Endothelial cell of hepatic sinusoid (primary cell): ENCODE data around the gene NGFR.

Experiments used
- in situ Hi-C: cut with HindIII; loops from 2 replicates; pipeline ENCODE4 v1.10.0; 2017; ENCODE audit warnings: low sequenced_read_pairs

Gene NGFR

DNA sequence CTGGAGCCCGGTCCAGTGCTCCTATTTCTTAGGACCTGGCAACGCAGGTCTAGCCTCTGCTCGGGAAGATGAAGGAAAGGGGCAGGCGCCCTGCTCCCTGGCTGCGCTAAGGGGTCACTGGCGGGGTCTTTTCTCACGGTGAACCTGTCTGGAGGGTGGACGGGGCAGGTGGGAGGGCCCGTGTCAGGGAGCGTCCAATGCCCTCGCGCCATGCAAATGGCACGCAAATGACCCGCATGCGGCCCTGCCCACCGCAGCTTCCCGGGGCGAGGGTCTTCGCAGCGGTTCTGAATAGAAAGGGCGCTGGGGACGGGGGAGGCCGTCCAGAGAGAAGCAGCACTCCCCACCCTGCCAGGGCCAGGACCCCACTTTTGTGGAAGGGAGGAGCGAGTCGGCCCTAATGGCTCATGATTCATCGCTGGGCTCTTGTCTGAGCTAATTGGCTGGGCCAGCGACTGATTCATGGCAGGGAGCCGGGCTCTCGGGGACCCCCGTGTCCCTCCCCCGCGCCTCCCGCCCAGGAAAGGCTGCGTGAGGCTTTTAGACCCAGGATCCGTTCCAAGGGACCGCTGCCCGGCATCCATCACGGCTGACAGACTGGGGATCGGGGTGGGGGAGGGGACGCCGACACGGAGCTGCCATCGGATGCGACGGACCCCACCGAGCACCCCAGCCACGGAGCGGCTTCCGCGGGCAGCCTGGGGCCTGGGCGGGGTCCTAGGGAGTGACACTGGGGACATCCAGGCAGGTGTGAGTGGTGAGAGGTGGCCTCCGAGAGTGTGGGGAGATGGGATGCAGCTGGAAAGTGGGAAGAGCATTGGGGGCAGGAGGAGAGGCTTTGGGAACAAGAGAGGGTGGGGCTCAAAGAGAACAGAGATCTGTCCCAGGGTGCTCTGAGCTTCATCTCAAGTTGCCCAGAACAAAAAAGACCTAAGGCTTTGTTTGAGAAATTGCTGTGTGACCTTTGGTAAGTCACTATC lies 25.0 kb upstream of the NGFR start:
- in situ Hi-C loops, result no loop called here

GRCh38 chr17:49471089-49471683 lies 23.9 kb upstream of the NGFR start:
- in situ Hi-C loops, result no loop called here

- in situ Hi-C loops, result no loop called here
Measured at GRCh38 chr17:49471769-49472168, 23.3 kb upstream of the NGFR start.

- in situ Hi-C loops, result no loop called here
Measured at GRCh38 chr17:49472527-49472926, 22.6 kb upstream of the NGFR start.

DNA sequence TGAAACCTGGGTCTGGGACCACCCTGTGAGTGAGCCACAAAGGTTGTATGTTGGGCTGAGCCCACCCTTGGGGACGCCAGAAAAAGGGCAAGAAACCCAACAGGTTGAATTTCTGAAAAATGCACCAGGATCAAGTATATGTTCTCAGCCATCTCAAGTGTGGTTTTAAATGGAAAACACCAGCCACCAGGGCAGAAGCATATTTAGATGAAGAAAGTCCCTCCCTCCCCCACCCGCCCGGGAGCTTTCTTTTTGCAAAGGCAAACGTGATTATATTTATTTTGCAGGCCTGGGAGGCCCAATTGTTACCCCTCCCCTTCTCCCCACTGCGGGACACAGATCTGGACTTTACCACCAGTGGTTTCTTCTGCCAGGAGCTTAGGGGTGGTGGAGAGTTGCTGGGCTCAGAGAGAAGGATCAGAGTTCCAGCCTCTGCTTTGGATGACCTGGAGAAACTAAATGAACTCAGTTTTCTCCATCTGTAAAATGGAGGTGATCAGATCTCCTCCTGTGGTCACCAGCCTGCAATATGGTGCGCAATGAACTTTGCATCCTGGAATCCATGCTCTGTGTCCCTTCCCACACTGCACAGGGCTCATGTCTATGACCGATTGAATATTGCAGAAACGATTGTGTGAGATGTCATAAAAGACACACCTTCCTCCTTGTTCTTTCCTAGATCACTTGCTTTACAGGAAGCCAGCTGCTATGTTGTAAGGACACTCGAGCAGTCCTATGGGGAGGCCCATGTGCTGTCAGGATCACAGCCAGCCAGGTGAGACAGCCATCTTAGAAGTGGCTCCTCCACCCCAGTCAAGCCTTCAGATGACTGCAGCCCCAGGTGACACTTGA lies 21.0 kb upstream of the NGFR start:
- in situ Hi-C loops, result no loop called here

- in situ Hi-C loops, result loop anchor here (5.0 kb wide), 1 partner anchor 40 kb away; no protein-coding TSS in a partner anchor
Measured at GRCh38 chr17:49477709-49478108, 17.4 kb upstream of the NGFR start.

GRCh38 chr17:49480836-49481615 lies 14.1 kb upstream of the NGFR start:
- in situ Hi-C loops, result no loop called here

GRCh38 chr17:49482144-49482817 lies 12.8 kb upstream of the NGFR start:
- in situ Hi-C loops, result no loop called here

DNA sequence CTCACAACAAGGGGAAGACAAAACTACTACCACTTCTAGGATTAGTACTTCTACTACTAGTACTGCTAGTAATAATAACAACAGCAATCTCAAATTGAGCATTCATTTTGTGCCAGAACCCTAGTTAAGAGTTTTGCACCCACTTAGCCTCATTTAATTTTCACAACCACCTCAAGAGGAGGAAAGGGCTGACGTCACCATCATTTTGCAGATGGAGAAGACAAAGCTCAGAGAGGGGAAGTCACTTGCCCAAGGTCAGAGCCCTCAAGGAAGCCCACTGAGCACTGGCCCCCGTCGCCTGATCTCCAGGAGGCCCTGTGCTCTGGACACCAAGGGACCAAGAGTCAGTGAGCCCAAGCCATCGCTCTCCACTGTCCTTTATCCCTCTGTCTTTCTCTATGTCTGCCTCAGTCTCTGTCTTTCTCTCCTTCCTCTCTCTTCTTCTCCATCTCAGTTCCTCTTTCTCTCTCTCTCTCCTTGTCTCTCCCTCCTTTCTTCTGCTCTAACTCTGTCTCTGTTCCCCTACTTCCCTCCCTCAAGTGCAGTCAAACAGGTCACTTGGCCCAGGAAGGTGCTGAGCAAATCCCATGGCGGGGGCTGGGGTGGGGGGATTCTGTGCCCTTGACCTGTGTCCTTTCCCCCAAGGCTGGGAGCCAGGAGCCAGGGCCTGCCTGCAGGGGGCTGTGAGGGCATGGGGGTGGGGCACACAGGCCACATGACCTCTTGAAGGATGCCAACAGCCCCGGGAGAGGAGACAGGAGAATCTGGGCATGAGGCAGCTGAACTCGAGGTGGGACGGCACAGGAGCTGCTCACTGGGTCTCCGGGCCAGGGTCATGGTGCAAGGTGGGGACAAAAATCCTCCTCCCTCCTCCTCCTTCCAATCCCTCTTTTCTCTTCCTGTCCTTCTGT lies 11.2 kb upstream of the NGFR start:
- in situ Hi-C loops, result no loop called here

DNA sequence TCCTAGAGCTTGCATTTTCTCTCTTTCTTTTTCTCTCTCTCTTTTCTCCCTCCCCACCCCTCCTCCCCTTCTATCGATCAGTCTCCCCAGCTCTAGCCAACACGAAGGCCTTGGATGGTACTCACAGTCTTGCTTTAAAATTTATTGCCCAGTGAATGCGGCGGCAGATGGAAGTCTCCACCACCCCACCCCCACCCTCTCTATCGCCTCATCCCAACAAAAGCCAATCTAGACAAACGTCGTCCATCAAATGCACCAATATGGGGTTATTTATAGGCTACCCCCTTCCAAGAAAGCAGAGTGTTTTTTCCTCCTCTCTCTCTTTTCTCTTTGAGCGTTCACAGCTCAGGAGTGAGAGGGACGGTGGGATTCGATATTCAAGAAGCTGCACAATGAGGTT lies 10.5 kb upstream of the NGFR start:
- in situ Hi-C loops, result no loop called here

DNA sequence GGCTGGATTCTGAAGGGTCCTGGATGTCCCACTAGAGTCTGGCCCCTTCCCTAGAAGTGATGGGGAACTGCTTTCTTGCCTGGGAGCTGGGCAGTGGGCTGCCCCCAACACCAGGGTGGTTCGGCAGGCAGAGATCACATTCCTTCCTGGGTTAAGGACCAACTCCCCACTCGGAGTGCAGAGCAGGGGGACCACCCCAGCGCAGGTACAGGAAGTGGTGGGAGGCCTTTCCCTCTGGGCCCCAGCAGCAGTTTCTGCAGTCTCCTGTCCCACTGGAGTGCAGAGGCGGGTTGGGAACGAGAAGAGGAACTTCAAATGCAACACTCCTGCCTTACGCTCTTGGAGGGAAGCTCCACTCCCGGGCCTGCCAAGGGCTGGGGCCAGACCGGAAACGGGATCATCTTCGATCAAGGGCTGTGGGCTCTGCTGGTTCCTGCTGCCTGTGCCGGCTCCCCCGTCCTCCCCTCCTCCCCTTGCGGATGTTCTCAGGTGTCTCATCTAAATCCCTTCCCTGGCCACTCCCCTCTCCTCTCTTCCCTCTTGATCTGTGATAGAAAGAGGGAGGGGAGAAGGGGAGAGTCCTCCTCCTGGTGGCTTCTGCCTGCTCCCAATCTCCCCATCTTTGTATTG lies 9.0 kb upstream of the NGFR start:
- in situ Hi-C loops, result no loop called here

DNA sequence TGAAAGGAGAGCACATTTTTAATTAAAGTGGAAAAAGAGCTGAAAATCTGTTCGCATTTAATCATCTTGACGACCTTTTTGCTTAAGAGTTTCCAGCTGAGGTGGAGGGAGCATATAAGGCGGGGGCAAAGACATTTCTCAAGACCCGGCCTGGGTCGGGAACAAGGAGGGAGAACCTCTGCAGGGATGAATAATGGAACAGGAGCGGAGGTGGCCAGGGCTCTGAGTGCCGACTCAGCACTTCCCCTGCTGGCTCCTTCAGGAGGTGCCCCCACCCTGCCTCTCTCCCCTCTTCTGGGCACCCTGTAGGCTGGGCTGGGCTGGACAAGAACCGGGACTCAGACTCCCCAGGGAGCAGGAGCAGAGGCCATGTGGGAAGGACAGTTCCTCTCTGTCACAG lies 7.9 kb upstream of the NGFR start:
- in situ Hi-C loops, result no loop called here

- in situ Hi-C loops, result no loop called here
Measured at GRCh38 chr17:49488612-49489011, 6.5 kb upstream of the NGFR start.

DNA sequence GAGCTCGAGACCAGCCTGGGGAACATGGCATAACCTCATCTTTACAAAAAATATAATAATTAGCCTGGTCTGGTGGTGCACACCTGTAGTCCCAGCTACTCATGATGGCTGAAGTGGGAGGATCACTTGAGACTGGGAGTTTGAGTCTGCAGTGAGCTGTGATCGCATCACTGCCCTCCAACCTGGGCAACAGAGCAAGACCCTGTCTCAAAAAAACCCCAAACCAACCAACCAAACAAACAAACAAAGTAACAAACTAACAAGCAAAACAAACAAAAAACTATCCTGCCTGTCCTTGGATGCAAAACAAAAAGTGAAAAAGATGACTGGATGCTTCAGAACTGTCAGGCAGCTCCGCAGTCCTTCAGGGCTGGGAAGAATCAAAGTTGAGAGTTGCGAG lies 5.7 kb upstream of the NGFR start:
- in situ Hi-C loops, result no loop called here

DNA sequence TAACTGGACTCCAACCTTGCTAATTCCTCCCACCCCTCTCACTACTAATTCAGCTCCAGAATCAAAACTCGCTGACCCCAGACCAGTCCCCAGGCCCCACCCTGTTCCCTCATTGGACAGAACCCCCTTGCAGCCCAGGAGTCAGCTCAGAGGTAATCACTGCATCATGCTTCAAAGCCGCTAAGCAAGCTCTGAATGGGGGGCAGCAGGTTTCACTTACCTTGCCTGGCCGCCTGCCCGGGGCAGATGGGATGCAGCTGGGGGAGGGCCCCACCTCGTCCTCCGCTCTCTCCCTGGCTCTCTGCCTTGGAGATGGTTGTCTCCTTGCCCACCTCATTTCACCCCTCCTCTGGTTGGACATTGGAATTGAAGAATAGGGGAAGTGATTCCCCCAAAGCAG lies 4.8 kb upstream of the NGFR start:
- in situ Hi-C loops, result no loop called here

DNA sequence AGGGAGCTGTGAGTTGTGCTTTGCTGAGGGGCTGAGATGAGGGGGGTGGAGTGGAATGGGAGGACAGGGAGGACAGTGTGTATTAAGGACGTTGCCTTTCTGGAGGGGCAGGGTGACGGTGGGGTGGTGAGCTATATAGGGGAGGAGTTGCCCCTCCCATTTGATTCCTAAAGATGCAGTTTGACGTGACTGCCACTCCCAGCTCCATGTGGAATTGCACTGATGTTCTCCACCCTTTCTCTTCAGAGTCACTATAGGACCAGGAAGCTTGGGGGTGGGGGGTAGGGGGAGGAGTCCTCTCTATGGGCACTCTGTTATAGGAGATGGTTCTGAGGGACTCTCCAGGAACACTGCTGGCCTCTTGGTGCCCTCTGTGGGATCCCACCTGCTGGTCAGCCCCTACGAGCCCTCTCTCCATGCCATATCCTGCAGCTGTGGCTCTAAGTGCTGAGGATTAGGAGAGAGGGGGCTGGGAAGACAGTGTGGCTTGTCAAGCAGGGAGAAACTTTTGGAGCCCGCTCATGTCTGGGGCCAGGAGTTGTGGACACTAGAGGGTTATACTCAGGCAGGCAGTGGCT lies 3.8 kb upstream of the NGFR start:
- in situ Hi-C loops, result no loop called here

GRCh38 chr17:49494399-49494985 lies 601 bp upstream of the NGFR start:
- in situ Hi-C loops, result no loop called here

DNA sequence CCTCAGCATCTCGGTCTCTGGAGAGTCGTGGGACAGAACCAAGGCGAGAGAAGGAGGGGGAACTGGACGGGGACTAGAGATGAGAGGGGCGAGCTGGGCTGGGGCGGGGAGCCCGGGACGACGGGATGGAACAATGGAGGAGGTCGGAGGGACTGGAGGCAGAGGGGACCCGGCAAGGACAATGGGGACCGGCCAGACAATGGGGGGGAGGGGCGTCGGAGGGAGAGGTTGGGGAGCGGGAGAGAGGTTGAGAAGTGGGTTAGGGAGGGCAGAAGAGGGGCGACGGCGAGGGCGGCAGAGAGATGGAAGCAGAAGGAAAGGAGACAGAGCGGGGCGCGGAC lies 719 bp downstream of the NGFR start:
- in situ Hi-C loops, result no loop called here
